IMR-90 (cell line): ENCODE data around the gene ZEB2. TPM values are rescaled to one million over a fixed set of nuclear protein-coding genes. Genes with fewer than 3 reads are reported as not detected.
A peak's percentile ranks its signal among the peaks of the same experiment; 100 is the strongest.

Experiments
- ATAC-seq: fragments of 200-7000 bp; cut with Tn5 transposase; 2 replicates; pipeline ENCODE4 v1.9.1; 2020; ENCODE audit warnings: low read depth, mild to moderate bottlenecking, moderate library complexity
- BruUV-seq: library from RNA; stranded (reverse); fragments of 400-500 nt; replicated peaks from 2 replicates; lab custom pipeline; 2021; lab: Mats Ljungman, UMichigan
- CTCF ChIA-PET: fragments of 300-600 bp; formaldehyde crosslinking; extraction: SDS; loops from one replicate; lab custom pipeline; 2021; ENCODE audit warnings: antibody characterized with exemption; lab: Yijun Ruan, JAX
- POLR2A ChIA-PET: fragments of 300-600 bp; sonication (Branson Sonifier 250); formaldehyde crosslinking; loops from one replicate; lab custom pipeline; 2022; ENCODE audit warnings: antibody characterized with exemption; ENCODE audit not compliant: unreplicated experiment; lab: Charles Lee
- DNase-seq: peaks from one replicate; pipeline ENCODE4 v3.0.0; 2013
- H2AFZ ChIP-seq: replicated peaks from 2 replicates; pipeline ENCODE3; 2013; ENCODE audit warnings: low read length, mild to moderate bottlenecking; ENCODE audit not compliant: poor library complexity
- H2AK5ac ChIP-seq: 2 replicates; pipeline ENCODE4 v1.6.1; 2013; ENCODE audit warnings: low read depth, low read length, inconsistent platforms
- H2AK9ac ChIP-seq: replicated peaks from 2 replicates; pipeline ENCODE3; 2013; ENCODE audit warnings: mild to moderate bottlenecking, low read depth, low read length, moderate library complexity; ENCODE audit not compliant: poor library complexity
- H2BK120ac ChIP-seq: 2 replicates; pipeline ENCODE4 v1.6.1; 2013; ENCODE audit warnings: low read depth, low read length, inconsistent platforms
- H2BK15ac ChIP-seq: 3 replicates; pipeline ENCODE4 v1.6.1; 2013; ENCODE audit warnings: low read depth, low read length, inconsistent platforms
- H2BK20ac ChIP-seq: 2 replicates; pipeline ENCODE4 v1.6.1; 2013; ENCODE audit warnings: low read depth, mild to moderate bottlenecking, inconsistent platforms, low read length, moderate library complexity
- H2BK5ac ChIP-seq: 2 replicates; pipeline ENCODE4 v1.6.1; 2013; ENCODE audit warnings: mild to moderate bottlenecking, low read depth, low read length, inconsistent platforms; ENCODE audit not compliant: poor library complexity, severe bottlenecking
- H3K14ac ChIP-seq: replicated peaks from 2 replicates; pipeline ENCODE4 v1.6.1; 2013; ENCODE audit warnings: low read depth, low read length, inconsistent platforms
- H3K18ac ChIP-seq: 2 replicates; pipeline ENCODE4 v1.6.1; 2013; ENCODE audit warnings: low read depth, low read length, control low read depth
- H3K23ac ChIP-seq: 2 replicates; pipeline ENCODE4 v1.6.1; 2013; ENCODE audit warnings: low read depth, low read length, inconsistent platforms
- H3K27ac ChIP-seq: 2 replicates; pipeline ENCODE4 v1.5.1; 2013; ENCODE audit warnings: mild to moderate bottlenecking, control low read depth, low read length; ENCODE audit not compliant: insufficient read depth
- H3K27me3 ChIP-seq: 2 replicates; pipeline ENCODE4 v1.6.1; 2013; ENCODE audit warnings: low read length; ENCODE audit not compliant: control insufficient read depth, insufficient read depth
- H3K36me3 ChIP-seq: 2 replicates; pipeline ENCODE4 v1.6.1; 2013; ENCODE audit warnings: low read length, mixed read lengths; ENCODE audit not compliant: control insufficient read depth, insufficient read depth
- H3K4ac ChIP-seq: 2 replicates; pipeline ENCODE4 v1.6.1; 2013; ENCODE audit warnings: low read depth, low read length, inconsistent platforms
- H3K4me1 ChIP-seq: 2 replicates; pipeline ENCODE4 v1.6.1; 2013; ENCODE audit warnings: low read length, mixed read lengths; ENCODE audit not compliant: control insufficient read depth, insufficient read depth
- H3K4me2 ChIP-seq: 2 replicates; pipeline ENCODE4 v1.6.1; 2013; ENCODE audit warnings: low read depth, mild to moderate bottlenecking, control low read depth, low read length, moderate library complexity
- H3K4me3 ChIP-seq: 2 replicates; pipeline ENCODE4 v1.5.1; 2013; ENCODE audit warnings: low read depth, mild to moderate bottlenecking, control low read depth, low read length, moderate library complexity; ENCODE audit not compliant: insufficient read depth
- H3K56ac ChIP-seq: 2 replicates; pipeline ENCODE4 v1.6.1; 2013; ENCODE audit warnings: low read length, inconsistent platforms; ENCODE audit not compliant: insufficient read depth; ENCODE audit errors: extremely low read depth
- H3K79me1 ChIP-seq, 2 experiments: 2 replicates each; pipeline ENCODE4 v1.6.1; 2013; ENCODE audit warnings: low read length in 2 of 2, inconsistent platforms in 1 of 2, low read depth in 1 of 2
- H3K9ac ChIP-seq: 2 replicates; pipeline ENCODE4 v1.6.1; 2013; ENCODE audit warnings: low read depth, low read length, control low read depth
- H3K9me1 ChIP-seq: 2 replicates; pipeline ENCODE4 v1.6.1; 2013; ENCODE audit warnings: low read length, inconsistent platforms; ENCODE audit not compliant: insufficient read depth
- H3K9me3 ChIP-seq: 2 replicates; pipeline ENCODE4 v1.6.1; 2013; ENCODE audit warnings: low read length; ENCODE audit not compliant: control insufficient read depth, insufficient read depth
- H4K20me1 ChIP-seq: 2 replicates; pipeline ENCODE4 v1.6.1; 2013; ENCODE audit warnings: low read length, inconsistent platforms; ENCODE audit not compliant: insufficient read depth
- H4K5ac ChIP-seq: 2 replicates; pipeline ENCODE4 v1.6.1; 2013; ENCODE audit warnings: mild to moderate bottlenecking, low read depth, low read length, control low read depth
- H4K8ac ChIP-seq, 2 experiments: 2 replicates each; pipeline ENCODE4 v1.6.1; 2013; ENCODE audit warnings: low read depth in 2 of 2, low read length in 2 of 2, control low read depth in 1 of 2, inconsistent platforms in 1 of 2
- H4K91ac ChIP-seq: 2 replicates; pipeline ENCODE4 v1.6.1; 2013; ENCODE audit warnings: low read depth, low read length, inconsistent platforms; ENCODE audit not compliant: insufficient read depth
- BHLHE40 ChIP-seq: fragments of 150-350 bp; IDR thresholded peaks from 2 replicates; pipeline ENCODE4 v1.6.1; 2016; ENCODE audit warnings: mild to moderate bottlenecking, low read depth, low read length
- CEBPB ChIP-seq: IDR thresholded peaks from 2 replicates; pipeline ENCODE4 v1.6.1; 2012; ENCODE audit warnings: low read depth, low read length, improper control_type of control experiment
- CHD1 ChIP-seq: IDR thresholded peaks from 2 replicates; pipeline ENCODE4 v1.6.1; 2012; ENCODE audit warnings: low read depth, low read length, improper control_type of control experiment
- MAFK ChIP-seq: IDR thresholded peaks from 2 replicates; pipeline ENCODE4 v1.6.1; 2012; ENCODE audit warnings: low read depth, low read length, improper control_type of control experiment
- RFX5 ChIP-seq: IDR thresholded peaks from 2 replicates; pipeline ENCODE4 v1.8.0; 2012; ENCODE audit warnings: low read depth, mild to moderate bottlenecking, low read length, moderate library complexity
- SMC3 ChIP-seq: fragments of 150-350 bp; IDR thresholded peaks from 2 replicates; pipeline ENCODE4 v1.6.1; 2016; ENCODE audit warnings: low read depth, mild to moderate bottlenecking, antibody characterized with exemption, low read length, moderate library complexity
- WGBS, 2 experiments: methylation state at CpG; one replicate each; pipeline versions ENCODE4 v1.1.5 to v1.1.7; 2013; ENCODE audit warnings: missing lambda C conversion rate in 2 of 2; ENCODE audit not compliant: insufficient read length in 1 of 2; ENCODE audit errors: extremely low coverage in 2 of 2; 5-methylcytosine and 5-hydroxymethylcytosine counted together
- dilution Hi-C: fragments of 300-500 bp; cut with HindIII; formaldehyde crosslinking; loops from one replicate; pipeline ENCODE4 v1.14.3; 2018; ENCODE audit warnings: low sequenced_read_pairs; ENCODE audit not compliant: unreplicated experiment
- in situ Hi-C: fragments of 300-500 bp; cut with MboI; formaldehyde crosslinking; loops from 3 replicates; pipeline ENCODE4 v1.14.3; 2019; ENCODE audit warnings: low sequenced_read_pairs, inconsistent platforms, mixed read lengths
- intact Hi-C: fragments of 100-400 bp; cut with micrococcal nuclease; formaldehyde crosslinking; loops from 2 replicates; pipeline ENCODE4 v1.10.0; 2022
- polyA plus RNA-seq, 3 experiments: library from polyadenylated mRNA; depleted of rRNA; stranded (reverse); fragments of >200 nt; gene quantifications; 2 replicates each; pipeline ENCODE4 v1.2.3, GENCODE V29; 2012; ENCODE audit warnings: low replicate concordance in 1 of 3
- total RNA-seq: library from RNA; depleted of rRNA; stranded (reverse); fragments of >200 nt; gene quantifications from 2 replicates; pipeline ENCODE4 v1.2.3, GENCODE V29; 2012
- TF ChIP-seq, protein P1 (sequence below): fragments of 150-350 bp; IDR thresholded peaks from 2 replicates; pipeline ENCODE4 v1.6.1; 2016; ENCODE audit warnings: low read depth, mild to moderate bottlenecking, low read length, moderate library complexity, borderline replicate concordance
- TF ChIP-seq, protein P2 (sequence below): fragments of 150-350 bp; IDR thresholded peaks from 2 replicates; pipeline ENCODE4 v1.6.1; 2017; ENCODE audit warnings: mild to moderate bottlenecking, antibody characterized with exemption, low read length, low read depth

Gene ZEB2
- total and polyA plus RNA-seq, 2 of the 4 experiments (the other 2 are of a cell fraction), result 22.4 to 50.9 TPM

DNA sequence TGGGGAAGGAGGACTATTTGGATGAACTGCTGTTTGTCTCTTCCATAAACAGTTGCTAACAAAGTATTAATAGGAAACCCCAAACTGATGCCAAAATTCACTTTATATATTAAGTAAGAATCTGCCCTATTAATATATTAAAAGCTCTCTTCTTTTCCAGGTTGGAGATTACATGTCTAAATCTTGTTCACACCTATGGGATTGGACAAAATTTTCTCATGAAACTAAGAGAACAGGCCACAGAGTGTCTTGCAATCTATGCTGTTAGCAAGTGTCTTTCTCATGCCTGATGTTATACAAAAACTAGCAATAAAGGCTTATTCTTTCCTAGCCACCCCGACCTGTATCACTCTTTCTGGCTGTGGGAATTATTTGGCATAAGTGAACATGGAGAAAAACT, 18.3 kb downstream of the ZEB2 start:
- peaks cover 10% of the 10 kb centered on the region for H3K9me1 ChIP-seq
- H4K20me1 ChIP-seq, result peaks cover 26% of the 10 kb centered on the region; the same call in 1 of the 2 replicates
- H4K8ac ChIP-seq, result no peak overlapping the region
- no TSS peak for BruUV-seq
- H2AK9ac ChIP-seq, result no peak overlapping the region
- H2AK5ac ChIP-seq, result no peak overlapping the region
- no peak overlapping the region for H2AFZ ChIP-seq
- dilution Hi-C loops (no loop called here), intact Hi-C loops (no loop called here), in situ Hi-C loops (loop anchor here (25.0 kb wide), 2 partner anchors 989 to 1811 kb away; no protein-coding TSS in a partner anchor)
- H4K91ac ChIP-seq, result no peak overlapping the region
- no peaks in the 10 kb centered on the region for H3K27me3 ChIP-seq
- H3K14ac ChIP-seq, result no peak overlapping the region
- H2BK15ac ChIP-seq, result no peak overlapping the region
- H3K36me3 ChIP-seq, result peaks cover 14% of the 10 kb centered on the region
- DNase-seq (no peak), ATAC-seq (no peak)
- H2BK5ac ChIP-seq, result no peak overlapping the region
- ChIA-PET CTCF (no interaction called here), POLR2A (no interaction called here)
- H3K23ac ChIP-seq, result 0 out of 2 replicates have a peak overlapping the region, but pooled peaks have one; percentile 52
- no peak overlapping the region for H3K9ac ChIP-seq
- no peak overlapping the region for H3K18ac ChIP-seq
- peaks cover 40 to 71% of the 10 kb centered on the region in 2 experiments for H3K79me1 ChIP-seq
- H2BK20ac ChIP-seq, result no peak overlapping the region
- no peak overlapping the region for H3K27ac ChIP-seq
- no peak overlapping the region for H2BK120ac ChIP-seq
- no peak overlapping the region for H3K56ac ChIP-seq
- TF ChIP-seq SMC3 (no peak), RFX5 (no peak), CHD1 (no peak), CEBPB (no peak), MAFK (no peak), BHLHE40 (no peak)
- TF ChIP-seq, protein P1, sequence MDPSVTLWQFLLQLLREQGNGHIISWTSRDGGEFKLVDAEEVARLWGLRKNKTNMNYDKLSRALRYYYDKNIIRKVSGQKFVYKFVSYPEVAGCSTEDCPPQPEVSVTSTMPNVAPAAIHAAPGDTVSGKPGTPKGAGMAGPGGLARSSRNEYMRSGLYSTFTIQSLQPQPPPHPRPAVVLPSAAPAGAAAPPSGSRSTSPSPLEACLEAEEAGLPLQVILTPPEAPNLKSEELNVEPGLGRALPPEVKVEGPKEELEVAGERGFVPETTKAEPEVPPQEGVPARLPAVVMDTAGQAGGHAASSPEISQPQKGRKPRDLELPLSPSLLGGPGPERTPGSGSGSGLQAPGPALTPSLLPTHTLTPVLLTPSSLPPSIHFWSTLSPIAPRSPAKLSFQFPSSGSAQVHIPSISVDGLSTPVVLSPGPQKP, result no peak
- TF ChIP-seq, protein P2, sequence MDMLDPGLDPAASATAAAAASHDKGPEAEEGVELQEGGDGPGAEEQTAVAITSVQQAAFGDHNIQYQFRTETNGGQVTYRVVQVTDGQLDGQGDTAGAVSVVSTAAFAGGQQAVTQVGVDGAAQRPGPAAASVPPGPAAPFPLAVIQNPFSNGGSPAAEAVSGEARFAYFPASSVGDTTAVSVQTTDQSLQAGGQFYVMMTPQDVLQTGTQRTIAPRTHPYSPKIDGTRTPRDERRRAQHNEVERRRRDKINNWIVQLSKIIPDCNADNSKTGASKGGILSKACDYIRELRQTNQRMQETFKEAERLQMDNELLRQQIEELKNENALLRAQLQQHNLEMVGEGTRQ, result no peak
- H3K4me3 ChIP-seq, result no peak overlapping the region
- no peaks in the 10 kb centered on the region for H3K9me3 ChIP-seq
- peaks cover 17% of the 10 kb centered on the region for H3K4me1 ChIP-seq
- H4K5ac ChIP-seq, result no peak overlapping the region
- no CpG with 5 or more reads among the region's 1 CpG for WGBS, 2 experiments
- H3K4me2 ChIP-seq, result no peak overlapping the region
- H3K4ac ChIP-seq, result no peak overlapping the region
